GM12865 (cell line): ENCODE results near the gene CC2D2A.
A peak's percentile ranks its signal among the peaks of the same experiment; 100 is the strongest.

Experiments used
- DNase-seq: peaks from one replicate; pipeline ENCODE4 v3.0.0; 2010; ENCODE audit warnings: low read depth
- H3K4me3 ChIP-seq: 2 replicates; pipeline ENCODE4 v1.5.1; 2011; ENCODE audit warnings: mild to moderate bottlenecking, low read depth, low read length, control low read depth
- CTCF ChIP-seq: IDR thresholded peaks from 2 replicates; pipeline ENCODE4 v1.5.1; 2011; ENCODE audit warnings: low read length, control low read depth, low read depth, inconsistent platforms; ENCODE audit not compliant: insufficient read depth; ENCODE audit errors: missing control alignments

The CC2D2A gene

DNA sequence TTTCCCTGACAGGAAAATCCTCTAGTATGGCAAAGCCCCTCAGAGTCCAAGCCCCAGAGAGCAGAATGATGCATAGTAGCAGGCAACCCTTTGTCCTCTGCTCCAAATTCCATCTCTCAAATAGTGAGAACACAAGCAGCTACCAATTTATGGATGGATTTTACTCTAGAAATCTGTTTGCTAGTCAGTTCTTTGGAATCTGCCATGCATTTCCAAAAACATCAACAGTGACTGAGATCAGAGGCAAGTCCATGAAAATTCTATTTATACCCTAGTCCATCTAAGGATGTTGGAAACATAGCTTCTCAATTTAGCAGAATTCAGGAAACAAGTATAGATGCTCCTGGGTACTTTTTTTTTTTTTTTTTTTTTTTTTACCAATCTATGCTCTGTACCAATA, 10.0 kb upstream of the CC2D2A start:
- DNase-seq = no peak
- TF ChIP-seq CTCF = no peak

GRCh38 chr4:15466596-15466995, 3.1 kb upstream of the CC2D2A start:
- DNase-seq = no peak

More for the DNA sequence above, 10.0 kb upstream of the CC2D2A start:
- H3K4me3 ChIP-seq = no peak overlapping the region

DNA sequence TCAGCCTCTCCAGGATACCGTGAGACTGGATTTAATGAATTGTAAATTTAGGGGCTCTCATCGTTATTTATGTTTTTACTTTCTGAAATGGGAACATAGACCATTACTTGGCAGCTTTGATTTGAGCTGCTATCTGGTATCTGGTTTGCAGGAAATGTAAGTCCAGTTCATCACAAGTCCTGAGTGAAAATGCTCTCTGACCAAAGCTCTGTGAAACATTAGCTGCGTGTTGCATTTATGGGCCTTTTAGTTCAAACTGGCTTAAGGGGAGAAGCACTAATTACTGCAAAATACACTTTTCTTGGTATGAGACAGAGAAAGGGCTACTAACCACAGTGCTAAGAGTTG, 420 bp downstream of the CC2D2A start:
- DNase-seq = no peak
- TF ChIP-seq CTCF = no peak
- peak overlapping the region; percentile 20 for H3K4me3 ChIP-seq

More at GRCh38 chr4:15466596-15466995, 3.1 kb upstream of the CC2D2A start:
- no peak overlapping the region for H3K4me3 ChIP-seq
- no peak for TF ChIP-seq CTCF

DNA sequence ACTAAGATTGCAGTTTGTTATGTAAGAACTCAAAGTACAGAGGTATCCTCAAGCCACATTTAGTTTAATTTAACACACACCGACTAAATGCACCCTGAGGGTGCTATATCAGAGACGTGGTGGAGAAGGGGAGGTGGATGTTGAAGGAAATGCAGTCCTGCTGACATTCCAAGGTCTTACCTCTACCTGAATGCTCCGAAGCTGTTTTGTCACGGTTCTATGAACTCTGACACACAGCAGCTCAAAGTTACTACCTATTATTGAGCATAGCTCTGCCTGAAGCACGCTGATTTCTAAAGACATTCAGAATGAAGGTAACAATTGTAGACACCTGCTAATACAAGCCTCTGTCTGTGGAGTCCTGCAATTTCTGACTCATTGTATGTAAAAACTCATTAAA, 6.7 kb downstream of the CC2D2A start:
- H3K4me3 ChIP-seq = no peak overlapping the region
- DNase-seq = no peak
- no peak for TF ChIP-seq CTCF

DNA sequence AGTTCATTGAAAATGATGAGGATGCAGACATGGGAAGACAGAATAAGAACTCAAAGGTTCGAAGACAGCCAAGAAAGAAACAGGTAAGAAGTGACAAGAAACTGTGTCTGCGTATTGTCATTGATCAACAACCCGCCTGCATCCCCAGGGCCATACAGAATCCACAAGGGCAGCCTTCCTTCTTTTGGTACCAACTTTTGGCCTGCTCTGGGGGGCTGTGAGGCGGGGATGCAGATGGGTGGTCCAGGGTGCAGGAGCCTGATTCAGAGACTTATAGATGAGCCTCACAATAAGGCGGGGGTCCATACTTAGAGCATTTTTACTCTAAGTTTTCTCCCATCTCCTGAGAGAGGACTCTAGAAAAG, 9.0 kb downstream of the CC2D2A start:
- no peak for DNase-seq
- no peak for TF ChIP-seq CTCF
- no peak overlapping the region for H3K4me3 ChIP-seq

GRCh38 chr4:15479089-15479912, 9.6 kb downstream of the CC2D2A start:
- peak; percentile 46 for TF ChIP-seq CTCF
- DNase-seq = peak; percentile 55
- H3K4me3 ChIP-seq = no peak overlapping the region

GRCh38 chr4:15479913-15480185, 10.2 kb downstream of the CC2D2A start:
- H3K4me3 ChIP-seq = no peak overlapping the region
- DNase-seq = no peak
- TF ChIP-seq CTCF = no peak
